SK-N-SH (cell line): ENCODE data around the gene CCDC149.

Experiments used
- EZH2phosphoT487 ChIP-seq: fragments of 200-600 bp; sonication (generic); IDR thresholded peaks from 2 replicates; pipeline ENCODE4 v1.6.1; 2017; ENCODE audit warnings: low read depth, mixed run types, mild to moderate bottlenecking, antibody characterized with exemption, moderate library complexity, borderline replicate concordance
- POLR2AphosphoS5 ChIP-seq: IDR thresholded peaks from 2 replicates; pipeline ENCODE4 v1.6.1; 2012; ENCODE audit warnings: low read depth, low read length
- RXRA ChIP-seq: IDR thresholded peaks from 2 replicates; pipeline ENCODE4 v1.4.0; 2012; ENCODE audit warnings: low read depth, mild to moderate bottlenecking, borderline replicate concordance
- TF ChIP-seq, protein P1 (sequence below): fragments of 200-600 bp; sonication (generic); IDR thresholded peaks from 2 replicates; pipeline ENCODE4 v1.6.1; 2017; ENCODE audit warnings: antibody characterized with exemption, mild to moderate bottlenecking, moderate library complexity
- TF ChIP-seq, protein P2 (sequence below): fragments of 150-350 bp; IDR thresholded peaks from 2 replicates; pipeline ENCODE4 v1.6.1; 2017; ENCODE audit warnings: antibody characterized with exemption, low read length, low read depth, borderline replicate concordance
- TF ChIP-seq, protein P3 (sequence below): IDR thresholded peaks from 2 replicates; pipeline ENCODE4 v1.6.1; 2012; ENCODE audit warnings: mild to moderate bottlenecking, low read depth, low read length, moderate library complexity

DNA sequence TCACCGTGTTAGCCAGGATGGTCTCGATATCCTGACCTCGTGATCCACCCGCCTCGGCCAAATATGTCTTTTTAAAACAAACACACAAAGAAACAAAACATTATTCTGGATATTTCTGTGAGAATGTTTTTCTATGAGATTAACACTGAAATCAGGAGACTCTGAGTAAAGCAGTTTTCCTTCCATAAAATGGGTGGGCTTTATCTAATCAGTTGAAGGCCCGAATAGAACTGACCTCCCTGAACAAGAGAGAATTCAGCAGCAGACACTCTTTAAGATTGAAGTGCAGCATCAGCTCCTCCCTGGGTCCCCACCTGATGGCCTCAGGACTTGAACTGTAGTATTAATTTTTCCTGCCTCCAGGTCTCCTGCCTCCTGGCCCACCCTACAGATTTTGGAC is 139.9 kb downstream of the CCDC149 start:
- TF ChIP-seq, protein P1, sequence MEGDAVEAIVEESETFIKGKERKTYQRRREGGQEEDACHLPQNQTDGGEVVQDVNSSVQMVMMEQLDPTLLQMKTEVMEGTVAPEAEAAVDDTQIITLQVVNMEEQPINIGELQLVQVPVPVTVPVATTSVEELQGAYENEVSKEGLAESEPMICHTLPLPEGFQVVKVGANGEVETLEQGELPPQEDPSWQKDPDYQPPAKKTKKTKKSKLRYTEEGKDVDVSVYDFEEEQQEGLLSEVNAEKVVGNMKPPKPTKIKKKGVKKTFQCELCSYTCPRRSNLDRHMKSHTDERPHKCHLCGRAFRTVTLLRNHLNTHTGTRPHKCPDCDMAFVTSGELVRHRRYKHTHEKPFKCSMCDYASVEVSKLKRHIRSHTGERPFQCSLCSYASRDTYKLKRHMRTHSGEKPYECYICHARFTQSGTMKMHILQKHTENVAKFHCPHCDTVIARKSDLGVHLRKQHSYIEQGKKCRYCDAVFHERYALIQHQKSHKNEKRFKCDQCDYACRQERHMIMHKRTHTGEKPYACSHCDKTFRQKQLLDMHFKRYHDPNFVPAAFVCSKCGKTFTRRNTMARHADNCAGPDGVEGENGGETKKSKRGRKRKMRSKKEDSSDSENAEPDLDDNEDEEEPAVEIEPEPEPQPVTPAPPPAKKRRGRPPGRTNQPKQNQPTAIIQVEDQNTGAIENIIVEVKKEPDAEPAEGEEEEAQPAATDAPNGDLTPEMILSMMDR, result no peak
- TF ChIP-seq RXRA (no peak), EZH2phosphoT487 (no peak), POLR2AphosphoS5 (no peak)
- TF ChIP-seq, protein P2, sequence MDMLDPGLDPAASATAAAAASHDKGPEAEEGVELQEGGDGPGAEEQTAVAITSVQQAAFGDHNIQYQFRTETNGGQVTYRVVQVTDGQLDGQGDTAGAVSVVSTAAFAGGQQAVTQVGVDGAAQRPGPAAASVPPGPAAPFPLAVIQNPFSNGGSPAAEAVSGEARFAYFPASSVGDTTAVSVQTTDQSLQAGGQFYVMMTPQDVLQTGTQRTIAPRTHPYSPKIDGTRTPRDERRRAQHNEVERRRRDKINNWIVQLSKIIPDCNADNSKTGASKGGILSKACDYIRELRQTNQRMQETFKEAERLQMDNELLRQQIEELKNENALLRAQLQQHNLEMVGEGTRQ, result no peak
- TF ChIP-seq, protein P3, sequence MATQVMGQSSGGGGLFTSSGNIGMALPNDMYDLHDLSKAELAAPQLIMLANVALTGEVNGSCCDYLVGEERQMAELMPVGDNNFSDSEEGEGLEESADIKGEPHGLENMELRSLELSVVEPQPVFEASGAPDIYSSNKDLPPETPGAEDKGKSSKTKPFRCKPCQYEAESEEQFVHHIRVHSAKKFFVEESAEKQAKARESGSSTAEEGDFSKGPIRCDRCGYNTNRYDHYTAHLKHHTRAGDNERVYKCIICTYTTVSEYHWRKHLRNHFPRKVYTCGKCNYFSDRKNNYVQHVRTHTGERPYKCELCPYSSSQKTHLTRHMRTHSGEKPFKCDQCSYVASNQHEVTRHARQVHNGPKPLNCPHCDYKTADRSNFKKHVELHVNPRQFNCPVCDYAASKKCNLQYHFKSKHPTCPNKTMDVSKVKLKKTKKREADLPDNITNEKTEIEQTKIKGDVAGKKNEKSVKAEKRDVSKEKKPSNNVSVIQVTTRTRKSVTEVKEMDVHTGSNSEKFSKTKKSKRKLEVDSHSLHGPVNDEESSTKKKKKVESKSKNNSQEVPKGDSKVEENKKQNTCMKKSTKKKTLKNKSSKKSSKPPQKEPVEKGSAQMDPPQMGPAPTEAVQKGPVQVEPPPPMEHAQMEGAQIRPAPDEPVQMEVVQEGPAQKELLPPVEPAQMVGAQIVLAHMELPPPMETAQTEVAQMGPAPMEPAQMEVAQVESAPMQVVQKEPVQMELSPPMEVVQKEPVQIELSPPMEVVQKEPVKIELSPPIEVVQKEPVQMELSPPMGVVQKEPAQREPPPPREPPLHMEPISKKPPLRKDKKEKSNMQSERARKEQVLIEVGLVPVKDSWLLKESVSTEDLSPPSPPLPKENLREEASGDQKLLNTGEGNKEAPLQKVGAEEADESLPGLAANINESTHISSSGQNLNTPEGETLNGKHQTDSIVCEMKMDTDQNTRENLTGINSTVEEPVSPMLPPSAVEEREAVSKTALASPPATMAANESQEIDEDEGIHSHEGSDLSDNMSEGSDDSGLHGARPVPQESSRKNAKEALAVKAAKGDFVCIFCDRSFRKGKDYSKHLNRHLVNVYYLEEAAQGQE, result no peak
